ENCODE measurements around the gene DDX18.

Gene DDX18

DNA sequence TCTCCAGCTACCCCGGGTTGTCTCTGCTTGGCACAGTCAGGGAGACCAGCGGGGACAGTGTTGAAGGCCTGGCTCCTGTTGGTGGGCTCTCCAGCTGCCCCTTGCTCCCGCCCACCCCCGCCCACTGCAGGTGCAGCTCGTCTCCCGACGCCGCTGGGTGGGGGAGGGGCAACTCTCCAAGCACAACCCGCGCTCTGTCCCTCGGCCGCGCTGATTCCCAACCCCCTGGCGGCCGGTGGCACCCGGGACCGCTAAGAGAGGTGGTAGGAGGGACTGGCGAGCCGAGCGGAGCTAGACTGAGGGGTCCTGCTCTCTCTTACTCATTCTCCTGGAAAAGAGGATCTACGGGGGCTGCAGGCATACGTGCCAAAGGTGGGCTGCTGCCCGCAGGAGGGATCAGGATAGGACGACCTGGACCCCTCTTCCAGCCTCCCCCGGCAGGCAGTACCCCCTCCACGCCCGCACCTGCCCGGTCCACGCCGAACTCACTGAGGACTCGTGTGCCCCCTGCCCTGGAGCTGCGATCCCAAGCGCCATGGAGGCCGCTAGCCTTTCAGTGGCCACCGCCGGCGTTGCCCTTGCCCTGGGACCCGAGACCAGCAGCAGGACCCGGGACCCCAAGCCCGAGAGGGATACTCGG lies 44.5 kb downstream of the DDX18 start:
- Histone ChIP-seq H3K4me1 (ENCODE audit: insufficient read depth, low read length) (no peaks in the 10 kb centered on the region), H3K36me3 (ENCODE audit: insufficient read depth, low read length) (no peaks in the 10 kb centered on the region), H3K27me3 (ENCODE audit: control insufficient read depth in 1 of 2, insufficient read depth in 2 of 2, low read length in 2 of 2) (no peaks in the 10 kb centered on the region), H3K27ac (ENCODE audit: low read depth, low read length) (no peak overlapping the region), H3K9me3 (ENCODE audit: low read length) (no peaks in the 10 kb centered on the region), H3K9ac (ENCODE audit: low read length) (no peak overlapping the region), H3K4me3 (ENCODE audit: low read depth in 1 of 2, low read length in 2 of 2) (no peak overlapping the region)

DNA sequence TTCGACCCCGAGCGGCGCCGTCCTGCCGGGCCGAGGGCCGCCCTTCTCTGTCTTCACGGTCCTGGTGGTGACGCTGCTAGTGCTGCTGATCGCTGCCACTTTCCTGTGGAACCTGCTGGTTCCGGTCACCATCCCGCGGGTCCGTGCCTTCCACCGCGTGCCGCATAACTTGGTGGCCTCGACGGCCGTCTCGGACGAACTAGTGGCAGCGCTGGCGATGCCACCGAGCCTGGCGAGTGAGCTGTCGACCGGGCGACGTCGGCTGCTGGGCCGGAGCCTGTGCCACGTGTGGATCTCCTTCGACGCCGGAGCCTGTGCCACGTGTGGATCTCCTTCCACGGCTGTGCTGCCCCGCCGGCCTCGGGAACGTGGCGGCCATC lies 45.0 kb downstream of the DDX18 start:
- no peaks in the 10 kb centered on the region for H3K36me3 ChIP-seq (ENCODE audit: insufficient read depth, low read length)
- no peaks in the 10 kb centered on the region for H3K4me1 ChIP-seq (ENCODE audit: insufficient read depth, low read length)
- no peaks in the 10 kb centered on the region for H3K27me3 ChIP-seq (ENCODE audit: control insufficient read depth in 1 of 2, insufficient read depth in 2 of 2, low read length in 2 of 2)
- no peaks in the 10 kb centered on the region for H3K9me3 ChIP-seq (ENCODE audit: low read length)
- no peak overlapping the region for H3K9ac ChIP-seq (ENCODE audit: low read length)
- H3K4me3 ChIP-seq (ENCODE audit: low read depth in 1 of 2, low read length in 2 of 2): no peak overlapping the region
- no peak overlapping the region for H3K27ac ChIP-seq (ENCODE audit: low read depth, low read length)

DNA sequence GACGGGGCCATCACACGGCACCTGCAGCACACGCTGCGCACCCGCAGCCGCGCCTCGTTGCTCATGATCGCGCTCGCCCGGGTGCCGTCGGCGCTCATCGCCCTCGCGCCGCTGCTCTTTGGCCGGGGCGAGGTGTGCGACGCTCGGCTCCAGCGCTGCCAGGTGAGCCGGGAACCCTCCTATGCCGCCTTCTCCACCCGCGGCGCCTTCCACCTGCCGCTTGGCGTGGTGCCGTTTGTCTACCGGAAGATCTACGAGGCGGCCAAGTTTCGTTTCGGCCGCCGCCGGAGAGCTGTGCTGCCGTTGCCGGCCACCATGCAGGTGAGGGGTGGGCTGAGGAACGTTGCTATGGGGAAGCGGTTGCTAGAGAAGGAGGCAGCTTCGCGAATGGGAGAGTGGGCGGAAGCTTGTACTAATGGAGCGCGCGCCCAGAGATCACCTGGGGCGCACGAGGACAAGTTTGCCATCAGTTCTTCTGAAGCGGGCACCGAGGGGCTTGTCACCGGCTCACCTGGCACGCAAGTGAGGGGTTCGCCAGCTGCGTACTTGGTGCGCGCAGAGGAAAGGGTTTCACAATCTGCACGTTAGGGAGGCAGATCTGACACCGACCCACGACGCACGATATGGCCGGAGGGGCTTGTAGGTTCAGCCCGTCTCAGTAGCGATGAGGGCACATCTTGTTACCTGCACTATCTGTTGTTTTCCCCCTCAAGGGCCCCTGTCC lies 45.6 kb downstream of the DDX18 start:
- Histone ChIP-seq H3K4me1 (ENCODE audit: insufficient read depth, low read length) (no peaks in the 10 kb centered on the region), H3K36me3 (ENCODE audit: insufficient read depth, low read length) (no peaks in the 10 kb centered on the region), H3K9me3 (ENCODE audit: low read length) (no peaks in the 10 kb centered on the region), H3K9ac (ENCODE audit: low read length) (no peak overlapping the region), H3K27me3 (ENCODE audit: control insufficient read depth in 1 of 2, insufficient read depth in 2 of 2, low read length in 2 of 2) (no peaks in the 10 kb centered on the region), H3K27ac (ENCODE audit: low read depth, low read length) (no peak overlapping the region), H3K4me3 (ENCODE audit: low read depth in 1 of 2, low read length in 2 of 2) (no peak overlapping the region)

DNA sequence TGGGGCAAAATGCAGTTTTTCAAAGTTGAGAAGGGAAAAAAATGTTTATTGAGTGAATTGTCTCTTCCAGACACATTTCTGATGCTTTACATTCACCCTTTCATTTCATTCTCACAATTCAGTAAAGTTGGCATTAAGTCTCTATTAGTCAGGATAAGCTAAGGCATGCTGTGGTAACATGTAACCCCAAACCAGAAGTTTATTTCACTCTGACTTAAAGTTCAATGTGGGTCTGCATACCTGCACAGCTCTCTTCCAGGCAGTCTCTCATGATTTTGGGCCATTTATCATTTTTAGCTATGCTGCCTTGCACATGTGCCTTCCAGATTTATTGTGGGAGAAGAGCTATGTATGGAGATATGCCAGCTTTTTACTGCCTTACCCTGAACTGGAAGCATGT lies 48.0 kb downstream of the DDX18 start:
- no peak overlapping the region for H3K4me3 ChIP-seq (ENCODE audit: low read depth in 1 of 2, low read length in 2 of 2)
- no peak overlapping the region for H3K9ac ChIP-seq (ENCODE audit: low read length)
- no peaks in the 10 kb centered on the region for H3K27me3 ChIP-seq (ENCODE audit: control insufficient read depth in 1 of 2, insufficient read depth in 2 of 2, low read length in 2 of 2)
- no peaks in the 10 kb centered on the region for H3K36me3 ChIP-seq (ENCODE audit: insufficient read depth, low read length)
- H3K9me3 ChIP-seq (ENCODE audit: low read length): no peaks in the 10 kb centered on the region
- H3K27ac ChIP-seq (ENCODE audit: low read depth, low read length): no peak overlapping the region
- no peaks in the 10 kb centered on the region for H3K4me1 ChIP-seq (ENCODE audit: insufficient read depth, low read length)

DNA sequence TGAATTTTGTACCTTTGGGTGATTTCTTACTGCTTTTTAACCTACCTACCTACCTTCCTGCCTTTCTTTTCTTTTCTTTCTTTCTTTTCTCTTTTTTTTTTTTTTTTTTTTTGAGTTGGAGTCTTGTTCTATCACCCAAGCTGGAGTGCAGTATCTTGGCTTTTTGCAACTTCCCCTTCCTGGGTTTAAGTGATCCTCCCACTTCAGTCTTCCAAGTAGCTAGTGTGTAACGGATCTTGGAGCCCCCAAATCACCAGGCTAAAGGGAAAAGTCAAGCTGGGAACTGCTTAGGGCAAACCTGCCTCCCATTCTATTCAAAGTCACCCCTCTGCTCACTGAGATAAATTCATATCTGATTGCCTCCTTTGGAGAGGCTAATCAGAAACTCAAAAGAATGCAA lies 61.3 kb downstream of the DDX18 start:
- Histone ChIP-seq H3K36me3 (ENCODE audit: insufficient read depth, low read length) (no peaks in the 10 kb centered on the region), H3K27me3 (ENCODE audit: control insufficient read depth in 1 of 2, insufficient read depth in 2 of 2, low read length in 2 of 2) (no peaks in the 10 kb centered on the region), H3K9ac (ENCODE audit: low read length) (no peak overlapping the region), H3K9me3 (ENCODE audit: low read length) (no peaks in the 10 kb centered on the region), H3K4me3 (ENCODE audit: low read depth in 1 of 2, low read length in 2 of 2) (no peak overlapping the region), H3K4me1 (ENCODE audit: insufficient read depth, low read length) (no peaks in the 10 kb centered on the region), H3K27ac (ENCODE audit: low read depth, low read length) (no peak overlapping the region)

DNA sequence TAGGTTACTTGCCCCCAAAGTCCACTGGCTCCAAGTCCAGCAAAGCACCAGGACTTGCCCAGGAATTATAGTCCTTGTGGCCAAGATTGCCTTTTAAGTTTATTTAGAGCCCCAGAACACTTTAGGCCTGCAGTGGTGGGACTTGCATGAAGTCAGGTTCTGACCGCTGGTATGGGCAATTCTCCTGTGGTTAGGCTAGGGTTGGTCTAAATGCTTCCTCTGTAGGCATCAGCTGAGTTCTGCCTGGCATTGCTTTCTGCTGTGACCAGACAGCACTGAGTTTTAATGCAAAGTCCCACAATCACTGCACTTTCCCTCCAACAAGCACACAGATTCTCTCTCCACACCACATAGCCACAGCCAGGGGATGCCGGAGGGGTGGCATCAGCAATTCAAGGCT lies 64.5 kb downstream of the DDX18 start:
- H3K4me3 ChIP-seq (ENCODE audit: low read depth in 1 of 2, low read length in 2 of 2): no peak overlapping the region
- H3K4me1 ChIP-seq (ENCODE audit: insufficient read depth, low read length): no peaks in the 10 kb centered on the region
- H3K9ac ChIP-seq (ENCODE audit: low read length): no peak overlapping the region
- no peaks in the 10 kb centered on the region for H3K9me3 ChIP-seq (ENCODE audit: low read length)
- no peaks in the 10 kb centered on the region for H3K36me3 ChIP-seq (ENCODE audit: insufficient read depth, low read length)
- no peak overlapping the region for H3K27ac ChIP-seq (ENCODE audit: low read depth, low read length)
- no peaks in the 10 kb centered on the region for H3K27me3 ChIP-seq (ENCODE audit: control insufficient read depth in 1 of 2, insufficient read depth in 2 of 2, low read length in 2 of 2)

Measured in muscle layer of colon (tissue), 2 donors.